Epithelial cell of esophagus (primary cell): ENCODE data around the gene SLC2A2.

Experiments
- DNase-seq: peaks from one replicate; pipeline ENCODE4 v3.0.0; 2010; ENCODE audit warnings: low read depth
- H3K4me3 ChIP-seq: 2 replicates; pipeline ENCODE4 v1.5.1; 2011; ENCODE audit warnings: mild to moderate bottlenecking, low read length, control low read depth
- CTCF ChIP-seq: IDR thresholded peaks from 2 replicates; pipeline ENCODE4 v1.5.1; 2011; ENCODE audit warnings: low read depth, mild to moderate bottlenecking, low read length, control low read depth, inconsistent platforms; ENCODE audit not compliant: insufficient read depth; ENCODE audit errors: missing control alignments

SLC2A2 gene

DNA sequence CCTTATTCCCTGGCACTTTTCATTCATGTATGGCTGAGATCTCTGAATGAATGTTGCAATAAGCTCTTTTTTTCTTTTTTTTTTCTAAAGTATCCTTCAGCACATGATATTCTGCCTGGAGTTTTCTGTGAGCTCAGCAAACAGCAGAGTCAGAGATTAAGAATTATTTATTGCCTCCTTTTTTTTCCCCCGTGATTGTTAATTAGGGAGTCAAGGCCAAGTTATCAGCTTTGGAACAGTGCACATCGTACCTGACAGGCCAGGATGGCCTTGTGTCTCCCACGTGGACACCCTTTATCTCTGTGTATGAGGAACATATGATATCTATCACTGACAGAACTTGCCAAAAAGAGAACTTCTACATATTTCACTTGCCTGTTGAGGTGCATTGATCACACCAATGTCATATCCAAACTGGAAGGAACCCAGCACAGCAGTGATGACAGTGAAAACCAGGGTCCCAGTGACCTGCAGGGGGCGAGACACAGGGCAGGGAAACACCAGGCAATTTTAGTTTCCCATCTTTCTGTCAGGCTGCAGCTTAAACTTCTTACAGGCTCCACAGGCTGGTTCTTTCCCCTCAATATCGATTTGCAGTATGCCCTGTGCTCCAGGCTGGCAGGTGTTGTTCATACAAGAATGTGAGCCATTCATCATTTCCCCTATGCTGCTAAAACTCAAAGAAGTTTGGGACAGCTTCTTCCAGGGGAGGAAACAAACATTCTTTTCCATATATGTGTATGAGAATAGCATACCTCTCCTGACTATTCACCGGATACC lies 8.2 kb downstream of the SLC2A2 start:
- TF ChIP-seq CTCF, result no peak
- no peak overlapping the region for H3K4me3 ChIP-seq
- no peak for DNase-seq

- no peak overlapping the region for H3K4me3 ChIP-seq
- no peak for DNase-seq
- no peak for TF ChIP-seq CTCF
Measured at GRCh38 chr3:171013822-171014748, 12.4 kb downstream of the SLC2A2 start.

DNA sequence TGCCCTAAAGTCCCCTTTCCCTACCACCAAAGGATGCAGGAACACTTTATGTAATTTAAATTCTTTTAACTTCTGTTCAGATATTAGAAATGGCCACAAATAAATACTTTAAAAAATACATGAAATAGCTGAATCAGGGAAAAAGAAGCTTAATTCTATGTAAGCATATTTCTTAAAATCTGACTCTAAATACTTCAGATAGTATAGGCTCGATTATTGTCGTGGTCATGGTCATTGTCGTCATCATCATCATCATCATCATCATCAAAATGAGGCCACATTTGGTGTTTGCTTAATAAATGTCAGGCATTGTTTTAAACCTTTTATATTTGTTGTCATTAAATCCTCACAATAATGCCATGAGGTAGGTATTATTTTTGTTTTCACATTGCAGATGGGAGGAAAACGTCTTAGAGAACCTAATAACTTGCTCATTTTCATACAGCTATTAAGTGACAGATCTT lies 14.6 kb downstream of the SLC2A2 start:
- TF ChIP-seq CTCF, result no peak
- H3K4me3 ChIP-seq, result no peak overlapping the region
- DNase-seq, result no peak

DNA sequence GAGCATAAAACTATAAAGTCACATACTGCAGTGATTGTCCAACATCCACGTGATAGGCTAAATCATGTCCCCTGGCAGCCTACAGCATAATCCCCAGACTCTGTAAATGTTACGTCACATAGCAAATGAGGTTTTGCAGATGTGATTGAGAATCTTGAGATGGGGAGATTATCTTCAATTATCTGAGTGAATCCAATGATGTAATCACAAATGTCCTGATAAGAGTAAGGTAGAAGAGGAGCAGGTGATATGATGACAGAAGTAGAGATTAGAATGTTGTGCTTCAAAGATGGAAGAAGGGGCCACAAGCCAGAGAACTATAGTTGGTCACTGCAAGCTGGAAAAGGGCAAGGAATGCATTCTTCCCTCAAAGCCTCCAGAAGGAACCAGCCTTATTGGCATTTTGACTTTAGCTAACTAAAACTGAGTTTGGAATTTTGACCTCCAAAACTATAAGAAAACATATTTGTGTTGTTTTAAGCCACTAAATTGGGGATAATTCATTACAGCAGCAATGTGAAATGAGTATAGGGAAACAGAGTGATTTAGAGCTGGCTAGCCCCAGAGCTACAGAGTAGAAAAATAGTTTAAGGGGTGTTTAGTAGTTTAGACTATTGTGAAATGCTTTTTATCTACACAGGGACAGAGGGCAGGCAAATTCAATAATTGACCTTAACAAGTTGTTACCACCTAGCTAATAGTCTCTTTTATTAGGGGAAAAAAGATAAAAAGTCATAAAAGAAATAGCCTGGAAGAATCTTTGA lies 15.2 kb downstream of the SLC2A2 start:
- TF ChIP-seq CTCF, result no peak
- no peak overlapping the region for H3K4me3 ChIP-seq
- DNase-seq, result no peak

GRCh38 chr3:171007316-171007715 lies 19.2 kb downstream of the SLC2A2 start:
- H3K4me3 ChIP-seq, result no peak overlapping the region
- no peak for TF ChIP-seq CTCF
- no peak for DNase-seq

DNA sequence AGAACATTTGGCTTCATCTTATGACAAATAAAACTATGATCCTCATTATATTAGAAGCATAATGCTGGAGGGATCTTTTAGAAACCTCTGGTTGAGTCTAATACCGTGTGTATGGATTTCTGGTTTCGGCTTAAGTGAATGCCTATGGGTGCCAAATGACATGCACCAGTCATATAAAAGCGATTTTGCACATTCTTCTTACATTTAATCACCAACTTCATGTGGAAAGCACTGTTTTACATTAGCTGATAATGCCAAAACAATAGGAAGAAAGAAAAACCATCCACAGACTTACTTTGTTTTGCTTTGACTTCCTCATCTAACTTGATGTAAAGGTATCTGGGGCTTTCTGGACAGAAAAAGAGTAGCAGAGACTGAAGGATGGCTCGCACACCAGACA lies 20.9 kb downstream of the SLC2A2 start:
- TF ChIP-seq CTCF, result no peak
- H3K4me3 ChIP-seq, result no peak overlapping the region
- DNase-seq, result no peak
